SU-DHL-6 (cell line): ENCODE results near the gene DLL4.

Experiments
- H2AFZ ChIP-seq: fragments of 200-600 bp; sonication (generic); 2 replicates; pipeline ENCODE4 v1.6.1; 2014; ENCODE audit warnings: low read depth, mild to moderate bottlenecking, moderate library complexity, mixed read lengths, antibody characterized with exemption, low read length; ENCODE audit not compliant: severe bottlenecking
- H3F3A ChIP-seq: fragments of 200-600 bp; shearing (Covaris generic); 2 replicates; pipeline ENCODE4 v1.6.0; 2016; ENCODE audit warnings: antibody characterized with exemption, mild to moderate bottlenecking; ENCODE audit not compliant: insufficient read depth
- H3K27ac ChIP-seq: fragments of 200-600 bp; sonication (generic); 2 replicates; pipeline ENCODE4 v1.5.1; 2016; ENCODE audit warnings: low read depth, mild to moderate bottlenecking, low read length, moderate library complexity, mixed read lengths
- H3K27me3 ChIP-seq: fragments of 200-600 bp; sonication (generic), shearing (Covaris generic); 2 replicates; pipeline ENCODE4 v1.6.0; 2014; ENCODE audit warnings: mild to moderate bottlenecking, low read length
- H3K36me3 ChIP-seq: fragments of 200-600 bp; sonication (generic); 2 replicates; pipeline ENCODE4 v1.6.1; 2014; ENCODE audit warnings: mild to moderate bottlenecking, low read length, mixed read lengths
- H3K4me2 ChIP-seq: fragments of 300-600, 200-600 bp; shearing (Covaris generic), sonication (generic); 2 replicates; pipeline ENCODE4 v1.6.0; 2014; ENCODE audit warnings: low read length, low read depth, mild to moderate bottlenecking; ENCODE audit not compliant: poor library complexity, severe bottlenecking
- H3K4me3 ChIP-seq: fragments of 200-600 bp; sonication (generic); 2 replicates; pipeline ENCODE4 v1.5.1; 2014; ENCODE audit warnings: antibody characterized with exemption, low read length, mild to moderate bottlenecking, mixed read lengths; ENCODE audit not compliant: insufficient read depth, poor library complexity, severe bottlenecking
- H3K79me2 ChIP-seq: fragments of 200-600 bp; sonication (generic); 2 replicates; pipeline ENCODE4 v1.6.1; 2014; ENCODE audit warnings: mild to moderate bottlenecking, low read length, moderate library complexity; ENCODE audit not compliant: insufficient read depth
- H3K9ac ChIP-seq: fragments of 200-600 bp; sonication (generic); 2 replicates; pipeline ENCODE4 v1.7.0; 2014; ENCODE audit warnings: mild to moderate bottlenecking, low read length
- H3K9me2 ChIP-seq: fragments of 200-600 bp; sonication (generic); replicated peaks from 2 replicates; pipeline ENCODE4 v1.6.1; 2014; ENCODE audit warnings: low read length; ENCODE audit not compliant: insufficient read depth
- H3K9me3 ChIP-seq: fragments of 200-600 bp; sonication (generic); 2 replicates; pipeline ENCODE4 v1.6.1; 2014; ENCODE audit warnings: low read length, mixed read lengths; ENCODE audit not compliant: insufficient read depth
- H4K20me1 ChIP-seq: fragments of 200-600 bp; sonication (generic); 2 replicates; pipeline ENCODE4 v1.6.1; 2014; ENCODE audit warnings: low read depth, mild to moderate bottlenecking, antibody characterized with exemption, low read length, moderate library complexity, mixed read lengths
- EZH2phosphoT487 ChIP-seq: fragments of 200-600 bp; sonication (generic), shearing (Covaris generic); conservative IDR thresholded peaks from 2 replicates; pipeline ENCODE4 v1.6.1; 2018; ENCODE audit warnings: mild to moderate bottlenecking, antibody characterized with exemption, low read length, moderate library complexity, mixed read lengths
- TF ChIP-seq, protein P1 (sequence below): fragments of 200-600 bp; sonication (generic); IDR thresholded peaks from one replicate; pipeline ENCODE4 v1.5.1; 2017; ENCODE audit warnings: antibody characterized with exemption, mild to moderate bottlenecking, low read length, moderate library complexity; ENCODE audit not compliant: insufficient read depth, poor library complexity, severe bottlenecking

The DLL4 gene

DNA sequence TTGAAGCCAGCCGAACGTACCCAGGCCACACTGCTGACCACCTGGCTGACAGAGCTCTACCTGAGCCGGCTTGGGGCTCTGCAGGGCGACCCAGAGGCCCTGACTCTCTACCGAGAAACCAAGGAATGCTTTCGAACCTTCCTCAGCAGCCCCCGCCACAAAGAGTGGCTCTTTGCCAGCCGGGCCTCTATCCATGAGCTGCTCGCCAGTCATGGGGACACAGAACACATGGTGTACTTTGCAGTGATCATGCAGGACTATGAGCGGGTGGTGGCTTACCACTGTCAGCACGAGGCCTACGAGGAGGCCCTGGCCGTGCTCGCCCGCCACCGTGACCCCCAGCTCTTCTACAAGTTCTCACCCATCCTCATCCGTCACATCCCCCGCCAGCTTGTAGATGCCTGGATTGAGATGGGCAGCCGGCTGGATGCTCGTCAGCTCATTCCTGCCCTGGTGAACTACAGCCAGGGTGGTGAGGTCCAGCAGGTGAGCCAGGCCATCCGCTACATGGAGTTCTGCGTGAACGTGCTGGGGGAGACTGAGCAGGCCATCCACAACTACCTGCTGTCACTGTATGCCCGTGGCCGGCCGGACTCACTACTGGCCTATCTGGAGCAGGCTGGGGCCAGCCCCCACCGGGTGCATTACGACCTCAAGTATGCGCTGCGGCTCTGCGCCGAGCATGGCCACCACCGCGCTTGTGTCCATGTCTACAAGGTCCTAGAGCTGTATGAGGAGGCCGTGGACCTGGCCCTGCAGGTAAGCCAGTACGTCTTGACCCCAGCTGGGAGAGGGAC lies 28.7 kb upstream of the DLL4 start:
- no peak overlapping the region for H2AFZ ChIP-seq
- no peak overlapping the region for H3K4me2 ChIP-seq
- TF ChIP-seq EZH2phosphoT487, result no peak
- TF ChIP-seq, protein P1, sequence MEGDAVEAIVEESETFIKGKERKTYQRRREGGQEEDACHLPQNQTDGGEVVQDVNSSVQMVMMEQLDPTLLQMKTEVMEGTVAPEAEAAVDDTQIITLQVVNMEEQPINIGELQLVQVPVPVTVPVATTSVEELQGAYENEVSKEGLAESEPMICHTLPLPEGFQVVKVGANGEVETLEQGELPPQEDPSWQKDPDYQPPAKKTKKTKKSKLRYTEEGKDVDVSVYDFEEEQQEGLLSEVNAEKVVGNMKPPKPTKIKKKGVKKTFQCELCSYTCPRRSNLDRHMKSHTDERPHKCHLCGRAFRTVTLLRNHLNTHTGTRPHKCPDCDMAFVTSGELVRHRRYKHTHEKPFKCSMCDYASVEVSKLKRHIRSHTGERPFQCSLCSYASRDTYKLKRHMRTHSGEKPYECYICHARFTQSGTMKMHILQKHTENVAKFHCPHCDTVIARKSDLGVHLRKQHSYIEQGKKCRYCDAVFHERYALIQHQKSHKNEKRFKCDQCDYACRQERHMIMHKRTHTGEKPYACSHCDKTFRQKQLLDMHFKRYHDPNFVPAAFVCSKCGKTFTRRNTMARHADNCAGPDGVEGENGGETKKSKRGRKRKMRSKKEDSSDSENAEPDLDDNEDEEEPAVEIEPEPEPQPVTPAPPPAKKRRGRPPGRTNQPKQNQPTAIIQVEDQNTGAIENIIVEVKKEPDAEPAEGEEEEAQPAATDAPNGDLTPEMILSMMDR, result no peak
- no peaks in the 10 kb centered on the region for H3K9me3 ChIP-seq
- no peaks in the 10 kb centered on the region for H4K20me1 ChIP-seq
- no peak overlapping the region for H3K9ac ChIP-seq
- no peaks in the 10 kb centered on the region for H3K9me2 ChIP-seq
- no peaks in the 10 kb centered on the region for H3F3A ChIP-seq
- peaks cover 1% of the 10 kb centered on the region; the same call in 1 of the 2 replicates for H3K79me2 ChIP-seq
- H3K27ac ChIP-seq, result no peak overlapping the region
- H3K27me3 ChIP-seq, result no peaks in the 10 kb centered on the region
- H3K4me3 ChIP-seq, result no peak overlapping the region
- no peaks in the 10 kb centered on the region for H3K36me3 ChIP-seq

DNA sequence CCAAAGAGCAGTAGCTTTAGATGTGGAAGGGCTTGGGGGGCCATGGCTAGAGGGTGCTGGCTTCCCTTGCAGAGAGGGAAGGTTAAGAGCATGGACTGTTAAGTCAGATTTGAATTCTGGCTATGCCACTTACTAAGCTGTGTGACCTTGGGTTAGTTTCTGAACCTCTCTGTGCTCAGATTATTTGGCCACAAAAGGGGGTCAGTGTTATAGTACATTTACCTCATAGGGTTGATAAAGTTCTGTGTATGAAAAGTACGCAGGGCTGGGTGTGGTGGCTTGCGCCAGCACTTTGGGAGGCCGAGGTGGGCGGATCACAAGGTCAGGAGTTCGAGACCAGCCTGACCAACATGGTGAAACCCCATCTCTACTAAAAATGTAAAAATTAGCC lies 28.1 kb upstream of the DLL4 start:
- Histone ChIP-seq H3F3A (no peaks in the 10 kb centered on the region), H3K27ac (no peak overlapping the region), H3K9me3 (no peaks in the 10 kb centered on the region), H3K4me2 (no peak overlapping the region), H3K27me3 (no peaks in the 10 kb centered on the region), H3K79me2 (no peaks in the 10 kb centered on the region), H3K4me3 (no peak overlapping the region), H3K9me2 (no peaks in the 10 kb centered on the region), H3K9ac (no peak overlapping the region), H4K20me1 (no peaks in the 10 kb centered on the region), H2AFZ (no peak overlapping the region), H3K36me3 (no peaks in the 10 kb centered on the region)
- TF ChIP-seq EZH2phosphoT487, result no peak
- TF ChIP-seq, protein P1, result no peak

DNA sequence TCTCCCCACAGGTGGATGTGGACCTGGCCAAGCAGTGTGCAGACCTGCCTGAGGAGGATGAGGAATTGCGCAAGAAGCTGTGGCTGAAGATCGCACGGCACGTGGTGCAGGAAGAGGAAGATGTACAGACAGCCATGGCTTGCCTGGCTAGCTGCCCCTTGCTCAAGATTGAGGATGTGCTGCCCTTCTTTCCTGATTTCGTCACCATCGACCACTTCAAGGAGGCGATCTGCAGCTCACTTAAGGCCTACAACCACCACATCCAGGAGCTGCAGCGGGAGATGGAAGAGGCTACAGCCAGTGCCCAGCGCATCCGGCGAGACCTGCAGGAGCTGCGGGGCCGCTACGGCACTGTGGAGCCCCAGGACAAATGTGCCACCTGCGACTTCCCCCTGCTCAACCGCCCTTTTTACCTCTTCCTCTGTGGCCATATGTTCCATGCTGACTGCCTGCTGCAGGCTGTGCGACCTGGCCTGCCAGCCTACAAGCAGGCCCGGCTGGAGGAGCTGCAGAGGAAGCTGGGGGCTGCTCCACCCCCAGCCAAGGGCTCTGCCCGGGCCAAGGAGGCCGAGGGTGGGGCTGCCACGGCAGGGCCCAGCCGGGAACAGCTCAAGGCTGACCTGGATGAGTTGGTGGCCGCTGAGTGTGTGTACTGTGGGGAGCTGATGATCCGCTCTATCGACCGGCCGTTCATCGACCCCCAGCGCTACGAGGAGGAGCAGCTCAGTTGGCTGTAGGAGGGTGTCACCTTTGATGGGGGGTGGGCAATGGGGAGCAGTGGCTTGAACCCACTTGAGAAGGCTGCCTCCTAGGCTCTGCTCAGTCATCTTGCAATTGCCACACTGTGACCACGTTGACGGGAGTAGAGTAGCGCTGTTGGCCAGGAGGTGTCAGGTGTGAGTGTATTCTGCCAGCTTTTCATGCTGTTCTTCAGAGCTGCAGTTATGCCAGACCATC lies 26.3 kb upstream of the DLL4 start:
- Histone ChIP-seq H3K4me2 (no peak overlapping the region), H2AFZ (no peak overlapping the region), H3K9ac (no peak overlapping the region)

More for the DNA sequence above, 26.3 kb upstream of the DLL4 start:
- no peaks in the 10 kb centered on the region for H3K79me2 ChIP-seq
- H3K9me2 ChIP-seq, result no peaks in the 10 kb centered on the region
- no peaks in the 10 kb centered on the region for H3K36me3 ChIP-seq
- no peaks in the 10 kb centered on the region for H4K20me1 ChIP-seq
- H3K9me3 ChIP-seq, result no peaks in the 10 kb centered on the region
- H3K27me3 ChIP-seq, result no peaks in the 10 kb centered on the region
- H3K27ac ChIP-seq, result no peak overlapping the region
- no peaks in the 10 kb centered on the region for H3F3A ChIP-seq
- no peak overlapping the region for H3K4me3 ChIP-seq
- no peak for TF ChIP-seq EZH2phosphoT487
- TF ChIP-seq, protein P1, result no peak
